ENCODE results near the gene ATG10. TPM values are rescaled to one million over a fixed set of nuclear protein-coding genes. Genes with fewer than 3 reads are reported as not detected.

The ATG10 gene
- total RNA-seq, 2 experiments from 2014 or later: 7.2 to 8.0 TPM

DNA sequence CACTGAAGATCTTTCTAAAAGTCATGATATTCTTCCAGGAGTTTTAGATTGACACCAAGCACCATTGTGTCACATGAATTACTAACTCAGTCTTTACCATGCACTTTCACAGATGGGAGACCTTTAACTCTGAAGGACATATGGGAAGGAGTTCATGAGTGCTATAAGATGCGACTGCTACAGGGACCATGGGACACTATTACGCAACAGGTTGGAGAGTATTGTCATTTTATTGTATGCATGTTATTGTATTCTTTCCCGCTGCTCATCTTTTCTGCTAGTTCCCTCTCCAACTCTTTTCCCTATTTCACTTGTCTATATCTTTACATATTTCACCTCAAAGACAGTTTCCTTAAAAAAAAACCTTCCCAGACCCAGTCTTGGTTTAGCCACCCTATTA lies 206.6 kb downstream of the ATG10 start:
- Mint-ChIP-seq H3K9me3 (no peaks in the 10 kb centered on the region), H3K36me3 (ENCODE audit: low read depth) (peaks cover 16% of the 10 kb centered on the region), H3K27ac (no peak overlapping the region), H3K27me3 (ENCODE audit: low read depth) (no peaks in the 10 kb centered on the region), H3K4me3 (no peak overlapping the region), H3K4me1 (ENCODE audit: low read depth) (peaks cover 4% of the 10 kb centered on the region)
- intact Hi-C loops (cut with micrococcal nuclease): no loop called here
- CTCF ChIA-PET: interaction anchor here (1.3 kb wide), 1 partner anchor 13 kb away, joined by 5 read pairs; no protein-coding TSS in a partner anchor
- DNase-seq: no peak

DNA sequence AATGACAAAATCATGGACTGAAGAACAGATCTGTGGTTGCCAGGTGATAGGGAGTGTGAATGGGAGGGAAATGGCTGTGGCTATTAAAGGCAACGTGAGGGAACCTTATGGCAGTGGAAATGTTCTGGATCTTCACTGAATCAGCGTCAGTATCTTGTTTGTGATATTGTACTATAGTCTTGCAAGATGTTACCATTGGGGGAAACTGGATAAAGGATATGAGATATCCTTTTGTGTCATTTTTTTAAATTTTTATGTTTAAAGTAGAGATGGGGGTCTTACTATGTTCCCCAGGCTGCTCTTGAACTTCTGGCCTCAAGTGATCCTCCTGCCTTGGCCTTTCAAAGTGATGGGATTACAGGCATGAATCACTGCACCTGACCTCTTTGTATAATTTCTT lies 210.8 kb downstream of the ATG10 start:
- Mint-ChIP-seq H3K4me3 (no peak overlapping the region), H3K36me3 (ENCODE audit: low read depth) (peaks cover 16% of the 10 kb centered on the region), H3K27ac (no peak overlapping the region), H3K4me1 (ENCODE audit: low read depth) (no peaks in the 10 kb centered on the region), H3K9me3 (no peaks in the 10 kb centered on the region), H3K27me3 (ENCODE audit: low read depth) (no peaks in the 10 kb centered on the region)
- DNase-seq: no peak
- CTCF ChIA-PET: no interaction called here
- intact Hi-C loops (cut with micrococcal nuclease): no loop called here

DNA sequence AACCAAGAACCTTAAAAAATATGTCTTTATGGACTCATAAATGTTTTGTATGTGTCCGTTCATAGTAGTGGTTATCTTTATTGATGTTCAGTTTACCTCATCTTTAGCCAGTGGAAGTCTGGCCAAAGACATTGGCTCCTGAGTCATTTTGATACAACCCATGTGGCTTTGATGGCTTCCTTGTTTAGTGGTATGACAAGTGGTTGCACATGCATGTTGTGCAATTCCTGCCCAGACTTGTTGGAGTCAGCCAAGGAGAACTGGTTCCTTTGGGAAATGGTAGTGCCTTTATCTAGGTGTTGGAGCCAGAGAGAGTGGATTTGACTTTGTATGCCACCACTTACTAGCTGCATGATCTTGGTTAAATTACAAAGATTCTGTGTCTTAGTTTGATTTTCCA lies 212.0 kb downstream of the ATG10 start:
- no peaks in the 10 kb centered on the region for H3K4me1 Mint-ChIP-seq (ENCODE audit: low read depth)
- no peak overlapping the region for H3K4me3 Mint-ChIP-seq
- DNase-seq: peak; percentile 5
- peaks cover 16% of the 10 kb centered on the region for H3K36me3 Mint-ChIP-seq (ENCODE audit: low read depth)
- no peak overlapping the region for H3K27ac Mint-ChIP-seq
- intact Hi-C loops (cut with micrococcal nuclease): no loop called here
- H3K9me3 Mint-ChIP-seq: no peaks in the 10 kb centered on the region
- no peaks in the 10 kb centered on the region for H3K27me3 Mint-ChIP-seq (ENCODE audit: low read depth)
- CTCF ChIA-PET: interaction anchor here (1.5 kb wide), 1 partner anchor 9 kb away, joined by 5 read pairs; no protein-coding TSS in a partner anchor

DNA sequence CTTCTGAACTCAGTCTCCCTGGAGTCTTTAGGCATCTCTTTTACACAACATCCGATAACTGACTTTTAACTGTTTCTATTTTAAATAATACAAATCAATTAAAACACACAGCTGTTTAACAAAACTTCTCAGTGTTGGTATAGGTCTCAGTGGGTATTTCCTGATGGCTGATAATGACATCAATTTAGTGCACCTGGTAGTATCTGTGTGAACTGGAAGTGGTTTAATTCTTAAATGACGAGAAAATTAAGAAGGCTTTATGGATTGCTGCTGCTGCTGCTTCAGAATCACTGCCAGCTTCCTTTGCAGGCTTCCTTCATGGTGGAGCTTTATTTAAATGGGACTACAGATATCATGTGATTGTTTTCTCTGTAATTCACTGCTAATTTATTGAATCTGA lies 214.0 kb downstream of the ATG10 start:
- no peaks in the 10 kb centered on the region for H3K9me3 Mint-ChIP-seq
- H3K27ac Mint-ChIP-seq: no peak overlapping the region
- intact Hi-C loops (cut with micrococcal nuclease): no loop called here

DNA sequence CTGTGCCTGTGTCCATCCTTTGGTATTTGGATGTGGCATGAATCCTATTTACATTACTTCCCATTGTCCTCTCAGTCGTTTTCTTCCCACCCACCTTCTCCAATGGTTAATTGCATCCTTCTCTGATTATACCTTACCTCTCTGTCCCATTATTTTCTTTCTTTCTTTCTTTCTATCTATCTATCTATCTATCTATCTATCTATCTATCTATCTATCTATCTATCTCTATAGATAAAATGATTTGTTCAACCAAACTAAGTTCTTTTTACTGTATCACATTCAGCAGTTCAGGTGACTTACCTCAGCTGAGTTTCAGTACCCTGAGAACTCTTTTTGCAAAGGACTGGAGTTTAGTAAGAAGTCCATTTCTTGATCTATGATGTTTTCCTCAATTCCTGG lies 225.7 kb downstream of the ATG10 start:
- intact Hi-C loops (cut with micrococcal nuclease): no loop called here
- no peaks in the 10 kb centered on the region for H3K4me1 Mint-ChIP-seq (ENCODE audit: low read depth)
- H3K36me3 Mint-ChIP-seq (ENCODE audit: low read depth): no peaks in the 10 kb centered on the region
- no peaks in the 10 kb centered on the region for H3K9me3 Mint-ChIP-seq
- DNase-seq: no peak
- CTCF ChIA-PET: interaction anchor here (1.2 kb wide), 1 partner anchor 8 kb away, joined by 3 read pairs; no protein-coding TSS in a partner anchor
- H3K4me3 Mint-ChIP-seq: no peak overlapping the region
- H3K27me3 Mint-ChIP-seq (ENCODE audit: low read depth): no peaks in the 10 kb centered on the region
- no peak overlapping the region for H3K27ac Mint-ChIP-seq

More for the DNA sequence above, 214.0 kb downstream of the ATG10 start:
- CTCF ChIA-PET: interaction anchor here (0.6 to 0.8 kb wide), 3 partner anchors 12 to 762 kb away, joined by 3 to 4 read pairs (median 4); no protein-coding TSS in a partner anchor
- DNase-seq: no peak
- Mint-ChIP-seq H3K27me3 (ENCODE audit: low read depth) (no peaks in the 10 kb centered on the region), H3K36me3 (ENCODE audit: low read depth) (peaks cover 9% of the 10 kb centered on the region), H3K4me1 (ENCODE audit: low read depth) (no peaks in the 10 kb centered on the region), H3K4me3 (no peak overlapping the region)

DNA sequence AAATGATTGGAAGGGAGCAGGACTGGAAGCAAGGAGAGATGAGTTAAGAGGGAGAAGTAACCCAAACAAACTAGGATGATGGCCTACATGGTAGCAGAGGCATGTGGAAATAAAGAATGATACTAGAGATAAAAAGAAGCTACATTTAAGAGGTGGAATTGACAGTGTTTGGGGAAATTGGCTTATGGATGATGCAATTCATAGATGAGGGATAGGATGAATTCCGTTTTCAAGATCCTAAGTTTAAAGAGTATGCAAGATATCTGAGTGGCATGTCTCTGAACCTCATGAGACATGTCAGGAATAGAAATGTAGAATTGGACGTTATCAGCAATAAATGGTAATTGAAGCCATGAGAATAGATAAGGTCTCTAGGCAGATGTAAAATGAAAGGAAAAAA lies 232.7 kb downstream of the ATG10 start:
- intact Hi-C loops (cut with micrococcal nuclease): no loop called here

DNA sequence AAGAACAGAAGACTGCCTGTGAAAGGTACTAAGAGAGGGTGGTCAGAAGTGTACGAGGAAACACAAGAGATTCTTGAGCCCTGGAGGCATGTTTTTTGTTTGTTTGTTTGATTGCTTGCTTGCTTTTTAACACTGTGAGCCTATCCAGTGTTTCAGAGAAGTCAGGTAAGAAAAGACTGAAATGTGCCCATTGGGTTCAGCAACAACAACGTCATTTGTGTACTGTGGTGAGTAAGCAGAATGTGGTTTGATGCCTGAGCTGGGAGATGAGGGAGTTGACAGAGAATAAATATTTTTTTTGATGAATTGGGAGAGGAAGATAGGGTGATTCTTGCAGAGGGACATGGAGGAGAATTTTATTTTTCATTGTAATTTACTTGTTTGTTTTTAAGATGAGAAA lies 233.2 kb downstream of the ATG10 start:
- H3K36me3 Mint-ChIP-seq (ENCODE audit: low read depth): no peaks in the 10 kb centered on the region
- intact Hi-C loops (cut with micrococcal nuclease): no loop called here
- CTCF ChIA-PET: no interaction called here
- no peaks in the 10 kb centered on the region for H3K9me3 Mint-ChIP-seq
- no peak overlapping the region for H3K27ac Mint-ChIP-seq
- no peak for DNase-seq
- no peak overlapping the region for H3K4me3 Mint-ChIP-seq
- no peaks in the 10 kb centered on the region for H3K27me3 Mint-ChIP-seq (ENCODE audit: low read depth)
- H3K4me1 Mint-ChIP-seq (ENCODE audit: low read depth): no peaks in the 10 kb centered on the region

More for the DNA sequence above, 232.7 kb downstream of the ATG10 start:
- Mint-ChIP-seq H3K4me3 (no peak overlapping the region), H3K36me3 (ENCODE audit: low read depth) (no peaks in the 10 kb centered on the region), H3K27ac (no peak overlapping the region), H3K4me1 (ENCODE audit: low read depth) (no peaks in the 10 kb centered on the region), H3K27me3 (ENCODE audit: low read depth) (no peaks in the 10 kb centered on the region), H3K9me3 (no peaks in the 10 kb centered on the region)
- DNase-seq: no peak
- CTCF ChIA-PET: no interaction called here

GRCh38 chr5:82208371-82208770 lies 236.5 kb downstream of the ATG10 start:
- no peaks in the 10 kb centered on the region for H3K9me3 Mint-ChIP-seq
- H3K27ac Mint-ChIP-seq: no peak overlapping the region
- no peaks in the 10 kb centered on the region for H3K36me3 Mint-ChIP-seq (ENCODE audit: low read depth)
- no peaks in the 10 kb centered on the region for H3K4me1 Mint-ChIP-seq (ENCODE audit: low read depth)
- no peak for DNase-seq
- H3K4me3 Mint-ChIP-seq: no peak overlapping the region
- intact Hi-C loops (cut with micrococcal nuclease): no loop called here
- H3K27me3 Mint-ChIP-seq (ENCODE audit: low read depth): no peaks in the 10 kb centered on the region
- CTCF ChIA-PET: interaction anchor here (0.6 kb wide), 1 partner anchor 598 kb away, joined by 3 read pairs; no protein-coding TSS in a partner anchor

GRCh38 chr5:82211855-82212572 lies 240.2 kb downstream of the ATG10 start:
- Mint-ChIP-seq H3K27ac (no peak overlapping the region), H3K9me3 (no peaks in the 10 kb centered on the region), H3K36me3 (ENCODE audit: low read depth) (no peaks in the 10 kb centered on the region), H3K27me3 (ENCODE audit: low read depth) (no peaks in the 10 kb centered on the region), H3K4me1 (ENCODE audit: low read depth) (no peaks in the 10 kb centered on the region), H3K4me3 (no peak overlapping the region)
- DNase-seq: no peak
- intact Hi-C loops (cut with micrococcal nuclease): no loop called here
- CTCF ChIA-PET: interaction anchor here (0.6 to 1.4 kb wide), 2 partner anchors 21 to 45 kb away, joined by 3 to 4 read pairs; no protein-coding TSS in a partner anchor

DNA sequence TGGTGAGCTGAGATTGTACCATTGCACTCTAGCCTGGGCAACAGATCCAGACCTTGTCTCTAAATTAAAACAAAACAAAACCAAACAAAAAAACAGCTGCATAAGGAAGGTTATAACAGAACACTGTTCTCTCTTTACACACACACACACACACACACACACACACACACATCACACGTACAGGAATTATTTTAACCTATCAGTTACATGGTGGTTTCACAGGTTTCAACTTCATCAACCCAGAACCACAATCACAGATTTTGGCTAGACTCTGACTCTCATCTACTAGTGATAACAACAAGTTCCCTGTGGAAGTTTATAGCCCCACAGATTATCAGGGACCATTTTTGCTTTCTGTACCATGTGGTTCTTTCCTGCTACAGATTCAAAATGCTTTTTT lies 246.1 kb downstream of the ATG10 start:
- H3K9me3 Mint-ChIP-seq: no peaks in the 10 kb centered on the region
- H3K36me3 Mint-ChIP-seq (ENCODE audit: low read depth): no peaks in the 10 kb centered on the region
- DNase-seq: no peak
- CTCF ChIA-PET: no interaction called here
- intact Hi-C loops (cut with micrococcal nuclease): no loop called here
- H3K4me3 Mint-ChIP-seq: no peak overlapping the region
- no peaks in the 10 kb centered on the region for H3K4me1 Mint-ChIP-seq (ENCODE audit: low read depth)
- no peak overlapping the region for H3K27ac Mint-ChIP-seq
- no peaks in the 10 kb centered on the region for H3K27me3 Mint-ChIP-seq (ENCODE audit: low read depth)

GRCh38 chr5:82218374-82219156 lies 246.7 kb downstream of the ATG10 start:
- H3K27ac Mint-ChIP-seq: no peak overlapping the region
- CTCF ChIA-PET: no interaction called here

GRCh38 chr5:82221020-82221419 lies 249.2 kb downstream of the ATG10 start:
- intact Hi-C loops (cut with micrococcal nuclease): no loop called here
- H3K4me1 Mint-ChIP-seq (ENCODE audit: low read depth): peaks cover 3% of the 10 kb centered on the region
- DNase-seq: no peak
- no peak overlapping the region for H3K4me3 Mint-ChIP-seq
- H3K9me3 Mint-ChIP-seq: no peaks in the 10 kb centered on the region
- H3K27ac Mint-ChIP-seq: no peak overlapping the region
- CTCF ChIA-PET: no interaction called here
- H3K36me3 Mint-ChIP-seq (ENCODE audit: low read depth): no peaks in the 10 kb centered on the region
- no peaks in the 10 kb centered on the region for H3K27me3 Mint-ChIP-seq (ENCODE audit: low read depth)

More at GRCh38 chr5:82218374-82219156, 246.7 kb downstream of the ATG10 start:
- Mint-ChIP-seq H3K36me3 (ENCODE audit: low read depth) (no peaks in the 10 kb centered on the region), H3K9me3 (no peaks in the 10 kb centered on the region), H3K4me3 (no peak overlapping the region), H3K4me1 (ENCODE audit: low read depth) (no peaks in the 10 kb centered on the region), H3K27me3 (ENCODE audit: low read depth) (no peaks in the 10 kb centered on the region)
- DNase-seq: no peak
- intact Hi-C loops (cut with micrococcal nuclease): no loop called here

Data from activated naive CD4-positive, alpha-beta T cell treated with anti-CD3 and anti-CD28 coated beads for 36 hours (primary cell).